Heart left ventricle (tissue), 16 donors: ENCODE results near the gene IRS1. TPM values are rescaled to one million over a fixed set of nuclear protein-coding genes. Genes with fewer than 3 reads are reported as not detected.

Experiments used
- ATAC-seq, 4 donors: fragments of 200-7000 bp; cut with Tn5 transposase; one replicate each; pipeline ENCODE4 v1.9.1; 2020 to 2022; ENCODE audit warnings: moderate library complexity in 4 of 4, mild to moderate bottlenecking in 3 of 4, moderate number of reproducible peaks in 1 of 4
- DNase-seq, 5 donors: peaks; one replicate each; pipeline ENCODE4 v3.0.0-alpha.2; 2020
- H3K27ac ChIP-seq, 12 donors: fragments of 200-600 bp; sonication (generic) in 4 of 12; one replicate each; pipeline versions ENCODE4 v1.5.0 to v1.8.0; 2016 to 2022; ENCODE audit warnings: mild to moderate bottlenecking in 2 of 12
- H3K27me3 ChIP-seq, 9 donors: fragments of 200-600 bp; sonication (generic) in 2 of 9; one replicate each; pipeline versions ENCODE4 v1.5.1 to v1.8.0; 2016 to 2022; ENCODE audit warnings: mild to moderate bottlenecking in 3 of 9
- H3K36me3 ChIP-seq, 9 donors: fragments of 200-600 bp; sonication (generic) in 2 of 9; one replicate each; pipeline versions ENCODE4 v1.5.0 to v1.8.0; 2018 to 2022; ENCODE audit warnings: mild to moderate bottlenecking in 2 of 9
- H3K4me1 ChIP-seq, 12 donors: fragments of 200-600 bp; sonication (generic) in 4 of 12; one replicate each; pipeline versions ENCODE4 v1.5.0 to v1.8.0; 2016 to 2022; ENCODE audit warnings: mild to moderate bottlenecking in 3 of 12
- H3K4me3 ChIP-seq, 12 donors: fragments of 200-600 bp; sonication (generic) in 4 of 12; one replicate each; pipeline versions ENCODE4 v1.5.0 to v1.8.0; 2017 to 2022; ENCODE audit warnings: mild to moderate bottlenecking in 9 of 12, moderate library complexity in 4 of 12
- H3K9me3 ChIP-seq, 12 donors: fragments of 200-600 bp; sonication (generic) in 4 of 12; one replicate each; pipeline versions ENCODE4 v1.5.0 to v1.8.0; 2016 to 2022; ENCODE audit warnings: mild to moderate bottlenecking in 1 of 12
- CTCF ChIP-seq, 12 donors: fragments of 200-600 bp; sonication (generic) in 4 of 12; IDR thresholded peaks; one replicate each; pipeline versions ENCODE4 v1.5.0 to v1.8.0; 2018 to 2022; ENCODE audit warnings: antibody characterized with exemption in 12 of 12, mild to moderate bottlenecking in 5 of 12
- POLR2A ChIP-seq, 2 donors: fragments of 450-650 bp; IDR thresholded peaks; one replicate each; pipeline ENCODE4 v1.6.1; 2017; ENCODE audit warnings: antibody characterized with exemption in 2 of 2, mild to moderate bottlenecking in 2 of 2, moderate library complexity in 2 of 2
- WGBS, 4 donors: extraction: QIAGEN DNeasy Blood & Tissue Kit in 2 of 4; methylation state at CpG; one replicate each; pipeline versions ENCODE4 v1.1.5 to v1.1.7; 2013 to 2018; 5-methylcytosine and 5-hydroxymethylcytosine counted together
- intact Hi-C, 10 donors: fragments of 100-400 bp; cut with DNase I; formaldehyde crosslinking; loops; one replicate each; pipeline versions ENCODE4 v1.11.1 to v1.14.2; 2022
- polyA plus RNA-seq, 2 donors: library from polyadenylated mRNA; stranded (reverse); fragments of 200-250 nt; gene quantifications; one replicate each; pipeline ENCODE4 v1.2.3, GENCODE V29; 2013
- total RNA-seq, 9 donors: library from RNA; depleted of rRNA in 2 of 9; stranded (reverse); fragments of >200 nt in 2 of 9; fragmentation: NEBNext Ultra II Directional in 3 of 9; extraction: Animal tissue kit (Norgen Biotek cat#: 25700) in 3 of 9; gene quantifications; one replicate each; pipeline versions ENCODE4 v1.1.0 to v1.2.4, GENCODE V29; 2016 to 2023
- donor health status: ischemic (EF 13 %, LVEDD 7.1; RV severe dilation, severe dysfunction).
- donor health status: healthy with polysubstance abuse.
- donor health status: DM: no; HTN: yes; CAD: no.
- donor health status: DM: no; HTN: no; CAD: no.
- donor health status: ischemic (EF 25% LVEDD 6.9; RV normal size, moderate dysfunction).
- donor health status: ischemic (EF 25% LVEDD 5.7; RV mildly dilated, moderate dysfunction).
- donor health status: healthy.
- donor health status: DM: yes; HTN: yes; CAD: no.
- donor health status: ischemic (EF 35%, LVEDD 5.7; RV mildly dilated, moderate dysfunction).
- donor health status: nonischemic (EF 11% LVEDD 7.7; RV severe dilation, severe dysfunction).
- donor health status: DM: yes; HTN: yes; CAD: no.
- donor health status: PGD.
- donor health status: ischemic (EF 29% LVEDD 5.4; RV normal size, mild dysfunction).
- donor health status: nonischemic (EF 23%, LVEDD 6.1; RV moderate dilation, normal function).

IRS1 gene
- total and polyA plus RNA-seq, 11 donors, result 5.0 to 45.8 (median 15.7) TPM

GRCh38 chr2:226825056-226825455 lies 25.4 kb upstream of the IRS1 start:
- intact Hi-C loops, result no loop called here
- H3K4me1 ChIP-seq, result no peaks in the 10 kb centered on the region
- ATAC-seq, result no peak
- H3K9me3 ChIP-seq, result peaks cover 0 to 7% (median 0%) of the 10 kb centered on the region in 12 donors
- no peaks in the 10 kb centered on the region for H3K36me3 ChIP-seq
- H3K27me3 ChIP-seq, result no peaks in the 10 kb centered on the region
- DNase-seq, result no peak
- no peak overlapping the region for H3K4me3 ChIP-seq
- WGBS, 4 donors, result 73 to 82% (median 76%) methylated on average over 2 of the region's 2 CpGs
- TF ChIP-seq CTCF (IDR thresholded peaks at IDR 0.05), result no peak
- no peak overlapping the region for H3K27ac ChIP-seq

- DNase-seq, result no peak
- 59 to 77% (median 75%) methylated on average over 3 of the region's 3 CpGs for WGBS, 4 donors
- TF ChIP-seq CTCF (IDR thresholded peaks at IDR 0.05) (no peak), POLR2A (IDR thresholded peaks at IDR 0.05) (no peak)
- Histone ChIP-seq H3K27me3 (no peaks in the 10 kb centered on the region), H3K36me3 (no peaks in the 10 kb centered on the region), H3K4me3 (no peak overlapping the region), H3K27ac (no peak overlapping the region), H3K4me1 (no peaks in the 10 kb centered on the region), H3K9me3 (peaks cover 0 to 7% (median 0%) of the 10 kb centered on the region in 12 donors)
- ATAC-seq, result no peak
- intact Hi-C loops, result loop anchor here in 1 of 10 donors (10.0 kb wide), 1 partner anchor 286 kb away; no protein-coding TSS in a partner anchor
Measured at GRCh38 chr2:226818930-226819329, 19.3 kb upstream of the IRS1 start.

GRCh38 chr2:226813148-226813701 lies 13.6 kb upstream of the IRS1 start:
- H3K4me3 ChIP-seq, result no peak overlapping the region
- 89 to 100% (median 91%) methylated on average over 1 of the region's 1 CpG for WGBS, 4 donors
- DNase-seq (no peak), ATAC-seq (no peak)
- intact Hi-C loops, result loop anchor here in 2 of 10 donors (5.0 to 10.0 kb wide), 2 partner anchors 169 to 292 kb away; no protein-coding TSS in a partner anchor
- H3K27ac ChIP-seq, result no peak overlapping the region
- TF ChIP-seq POLR2A (IDR thresholded peaks at IDR 0.05), result no peak
- TF ChIP-seq CTCF (IDR thresholded peaks at IDR 0.05), result peak in 3 of 12 donors; percentile 13 to 21 (median 20)
- H3K4me1 ChIP-seq, result no peaks in the 10 kb centered on the region
- H3K27me3 ChIP-seq, result peaks cover 0 to 3% (median 0%) of the 10 kb centered on the region in 9 donors
- H3K9me3 ChIP-seq, result no peaks in the 10 kb centered on the region
- no peaks in the 10 kb centered on the region for H3K36me3 ChIP-seq

GRCh38 chr2:226803410-226803809 lies 3.8 kb upstream of the IRS1 start:
- DNase-seq (no peak), ATAC-seq (no peak)
- Histone ChIP-seq H3K4me1 (peaks cover 0 to 24% (median 14%) of the 10 kb centered on the region in 12 donors), H3K9me3 (no peaks in the 10 kb centered on the region), H3K27me3 (peaks cover 0 to 31% (median 0%) of the 10 kb centered on the region in 9 donors), H3K27ac (no peak overlapping the region), H3K4me3 (no peak overlapping the region), H3K36me3 (no peaks in the 10 kb centered on the region)
- no peak for TF ChIP-seq POLR2A (IDR thresholded peaks at IDR 0.05)
- TF ChIP-seq CTCF (IDR thresholded peaks at IDR 0.05), result no peak
- intact Hi-C loops, result loop anchor here (2.0 to 10.0 kb wide), 19 partner anchors 34 to 1136 kb away; partner anchors contain the start of gene RHBDD1 (in 1 of the 10)
- WGBS, 4 donors, result 61 to 67% (median 64%) methylated on average over 1 of the region's 1 CpG
